Measurements from ENCODE around the gene RAP1A.

The RAP1A gene

GRCh38 chr1:111595807-111596206, 23.8 kb upstream of the RAP1A start:
- TF ChIP-seq CTCF (conservative IDR thresholded peaks at IDR 0.05; ENCODE audit: low read depth): no peak
- no peak overlapping the region for H3K27ac ChIP-seq
- ChIA-PET CTCF (no interaction called here), POLR2A (ENCODE audit: low non-redundant PET) (no interaction called here)
- no peak for DNase-seq (ENCODE audit: low spot score)

GRCh38 chr1:111596499-111596898, 23.1 kb upstream of the RAP1A start:
- DNase-seq (ENCODE audit: low spot score): no peak
- TF ChIP-seq CTCF (conservative IDR thresholded peaks at IDR 0.05; ENCODE audit: low read depth): no peak
- ChIA-PET POLR2A (ENCODE audit: low non-redundant PET) (no interaction called here), CTCF (interaction anchor here (0.5 kb wide), 1 partner anchor 51 kb away, joined by 3 read pairs; no protein-coding TSS in a partner anchor)
- no peak overlapping the region for H3K27ac ChIP-seq

DNA sequence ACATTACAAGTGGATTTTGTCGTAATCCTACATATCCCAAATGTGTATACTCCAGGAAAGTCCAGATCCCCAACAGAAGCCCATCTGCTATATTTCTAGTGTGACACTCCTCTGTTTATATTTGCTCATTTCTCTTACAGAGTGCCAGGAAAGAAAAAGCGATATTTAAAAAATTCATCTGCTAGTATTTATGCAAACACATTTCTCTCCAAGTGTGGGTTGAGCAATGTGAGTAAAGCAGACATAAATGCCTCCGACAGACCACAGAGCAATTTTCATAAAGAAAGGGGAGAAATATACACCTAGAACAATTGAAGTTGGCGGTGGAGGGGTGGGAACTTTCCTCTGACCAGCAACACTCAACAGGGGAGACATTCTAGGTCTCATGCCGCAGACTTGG, 22.2 kb upstream of the RAP1A start:
- CTCF ChIA-PET: no interaction called here
- H3K27ac ChIP-seq: no peak overlapping the region
- DNase-seq (ENCODE audit: low spot score): no peak
- POLR2A ChIA-PET (ENCODE audit: low non-redundant PET): no interaction called here
- TF ChIP-seq CTCF (conservative IDR thresholded peaks at IDR 0.05; ENCODE audit: low read depth): no peak

DNA sequence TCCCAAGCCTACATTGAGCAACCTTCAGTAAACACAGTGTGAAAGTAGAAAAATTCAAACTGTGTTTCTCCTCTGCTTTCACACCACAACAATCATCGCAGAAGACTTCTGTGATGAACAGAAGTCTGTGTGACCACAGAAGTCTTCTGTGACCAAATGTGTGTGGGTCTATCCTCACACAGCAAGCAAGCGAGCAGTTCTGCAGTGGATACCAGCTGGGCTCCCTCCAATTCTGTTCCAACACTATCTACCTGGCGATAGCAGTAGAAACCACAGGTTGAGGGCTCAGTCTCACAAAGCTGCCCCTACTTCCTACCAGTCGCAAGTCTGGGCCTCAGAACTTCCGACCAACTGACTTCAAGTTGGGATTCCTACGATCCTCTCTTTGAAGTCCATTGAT, 21.0 kb upstream of the RAP1A start:
- ChIA-PET POLR2A (ENCODE audit: low non-redundant PET) (no interaction called here), CTCF (no interaction called here)
- no peak overlapping the region for H3K27ac ChIP-seq
- DNase-seq (ENCODE audit: low spot score): no peak
- no peak for TF ChIP-seq CTCF (conservative IDR thresholded peaks at IDR 0.05; ENCODE audit: low read depth)

- no peak overlapping the region for H3K27ac ChIP-seq
- TF ChIP-seq CTCF (conservative IDR thresholded peaks at IDR 0.05; ENCODE audit: low read depth): no peak
- ChIA-PET CTCF (interaction anchor here (0.8 kb wide), 1 partner anchor 14 kb away, joined by 3 read pairs; no protein-coding TSS in a partner anchor), POLR2A (ENCODE audit: low non-redundant PET) (no interaction called here)
- no peak for DNase-seq (ENCODE audit: low spot score)
These were observed 19.6 kb upstream of the RAP1A start for GRCh38 chr1:111599781-111600693.

DNA sequence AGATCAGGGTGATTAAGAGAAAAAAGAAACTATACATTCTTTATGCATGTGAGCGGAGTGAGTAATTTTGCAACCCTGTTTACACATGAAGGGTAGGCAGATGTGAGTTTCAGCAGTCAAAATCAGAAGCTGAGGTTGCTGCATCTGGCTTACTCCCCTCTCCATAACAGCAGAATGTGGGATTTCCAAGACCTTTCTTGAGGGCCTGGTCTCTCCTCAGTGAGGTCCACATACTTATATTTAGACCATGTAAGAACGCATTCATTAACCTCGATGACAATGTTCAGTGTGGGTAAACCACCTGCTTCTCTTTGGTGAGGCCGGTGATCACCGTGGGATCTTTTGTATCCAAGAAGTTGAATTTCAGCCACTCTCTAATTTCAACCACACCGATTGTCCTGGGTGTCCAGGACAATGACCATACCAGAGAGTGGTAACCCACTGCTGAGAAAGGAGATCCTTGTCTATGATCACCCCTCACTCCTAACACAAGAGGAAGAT, 18.7 kb upstream of the RAP1A start:
- DNase-seq (ENCODE audit: low spot score): no peak
- CTCF ChIA-PET: no interaction called here
- no peak for TF ChIP-seq CTCF (conservative IDR thresholded peaks at IDR 0.05; ENCODE audit: low read depth)
- no peak overlapping the region for H3K27ac ChIP-seq
- POLR2A ChIA-PET (ENCODE audit: low non-redundant PET): no interaction called here

Data from RWPE1 (cell line).